H9 (cell line): ENCODE results near the gene KCNG3. TPM values are rescaled to one million over a fixed set of nuclear protein-coding genes. Genes with fewer than 3 reads are reported as not detected.

Experiments
- DNase-seq: peaks from one replicate; pipeline ENCODE4 v3.0.0-alpha.2; 2017
- H2AFZ ChIP-seq: one replicate; pipeline ENCODE4 v1.6.1; 2013; ENCODE audit warnings: mild to moderate bottlenecking, low read length, control low read depth, moderate library complexity
- H2AK5ac ChIP-seq: 2 replicates; pipeline ENCODE4 v1.6.1; 2013; ENCODE audit warnings: low read length, control low read depth, mixed read lengths; ENCODE audit not compliant: insufficient read length
- H2BK120ac ChIP-seq: one replicate; pipeline ENCODE4 v1.6.1; 2013; ENCODE audit warnings: low read depth, mild to moderate bottlenecking, low read length, control low read depth, inconsistent platforms; ENCODE audit not compliant: poor library complexity, severe bottlenecking
- H2BK12ac ChIP-seq: 2 replicates; pipeline ENCODE4 v1.6.1; 2013; ENCODE audit warnings: low read length, control low read depth, mixed read lengths, low read depth; ENCODE audit not compliant: insufficient read length
- H2BK15ac ChIP-seq: 2 replicates; pipeline ENCODE4 v1.6.1; 2013; ENCODE audit warnings: low read depth, low read length, control low read depth
- H2BK20ac ChIP-seq: one replicate; pipeline ENCODE4 v1.6.1; 2013; ENCODE audit warnings: low read depth, mild to moderate bottlenecking, low read length, control low read depth, inconsistent platforms; ENCODE audit not compliant: poor library complexity, severe bottlenecking
- H2BK5ac ChIP-seq: 2 replicates; pipeline ENCODE4 v1.6.1; 2013; ENCODE audit warnings: low read length, control low read depth, mixed read lengths; ENCODE audit not compliant: insufficient read length
- H3K14ac ChIP-seq: 2 replicates; pipeline ENCODE4 v1.6.1; 2013; ENCODE audit warnings: low read length, control low read depth; ENCODE audit not compliant: insufficient read depth
- H3K18ac ChIP-seq: 2 replicates; pipeline ENCODE4 v1.6.1; 2013; ENCODE audit warnings: low read depth, mild to moderate bottlenecking, mixed read lengths, low read length, control low read depth; ENCODE audit not compliant: insufficient read length
- H3K23ac ChIP-seq: 2 replicates; pipeline ENCODE4 v1.6.1; 2013; ENCODE audit warnings: low read length, control low read depth, mixed read lengths, low read depth; ENCODE audit not compliant: insufficient read length
- H3K23me2 ChIP-seq: 2 replicates; pipeline ENCODE4 v1.6.1; 2013; ENCODE audit warnings: low read depth, mild to moderate bottlenecking, mixed read lengths, low read length, control low read depth; ENCODE audit not compliant: insufficient read length, poor library complexity, severe bottlenecking
- H3K27ac ChIP-seq: 2 replicates; pipeline ENCODE4 v1.5.1; 2013; ENCODE audit warnings: low read length, control low read depth, mixed read lengths, low read depth; ENCODE audit not compliant: insufficient read length
- H3K27me3 ChIP-seq: 2 replicates; pipeline ENCODE4 v1.6.1; 2013; ENCODE audit warnings: low read length, control low read depth, inconsistent platforms; ENCODE audit not compliant: insufficient read depth
- H3K4ac ChIP-seq: 2 replicates; pipeline ENCODE4 v1.6.1; 2013; ENCODE audit warnings: low read depth, mild to moderate bottlenecking, control low read depth, inconsistent platforms, low read length, moderate library complexity
- H3K4me1 ChIP-seq: 2 replicates; pipeline ENCODE4 v1.6.1; 2013; ENCODE audit warnings: low read length, control low read depth, inconsistent platforms; ENCODE audit not compliant: insufficient read depth
- H3K4me2 ChIP-seq: 2 replicates; pipeline ENCODE4 v1.6.1; 2013; ENCODE audit warnings: low read length, control low read depth, mixed read lengths; ENCODE audit not compliant: insufficient read length, insufficient read depth
- H3K56ac ChIP-seq: 2 replicates; pipeline ENCODE4 v1.6.1; 2013; ENCODE audit warnings: low read depth, mild to moderate bottlenecking, mixed read lengths, low read length, control low read depth; ENCODE audit not compliant: insufficient read length
- H3K79me1 ChIP-seq: 2 replicates; pipeline ENCODE4 v1.6.1; 2013; ENCODE audit warnings: low read depth, mild to moderate bottlenecking, moderate library complexity, low read length, control low read depth, inconsistent platforms; ENCODE audit not compliant: insufficient read depth, poor library complexity, severe bottlenecking
- H3K79me2 ChIP-seq: 2 replicates; pipeline ENCODE4 v1.6.1; 2013; ENCODE audit warnings: low read length, control low read depth, inconsistent platforms; ENCODE audit not compliant: insufficient read depth
- H3K9ac ChIP-seq: 2 replicates; pipeline ENCODE4 v1.6.1; 2013; ENCODE audit warnings: low read length, control low read depth, mixed read lengths; ENCODE audit not compliant: insufficient read length; ENCODE audit errors: extremely low read depth
- H3K9me3 ChIP-seq: one replicate; pipeline ENCODE4 v1.6.1; 2013; ENCODE audit warnings: low read depth, low read length, inconsistent platforms; ENCODE audit not compliant: control insufficient read depth
- H3T11ph ChIP-seq: one replicate; pipeline ENCODE4 v1.6.1; 2013; ENCODE audit warnings: mild to moderate bottlenecking, low read length, control low read depth, inconsistent platforms
- H4K20me1 ChIP-seq: one replicate; pipeline ENCODE4 v1.6.1; 2013; ENCODE audit not compliant: control insufficient read depth, insufficient read length, insufficient read depth
- H4K5ac ChIP-seq: 2 replicates; pipeline ENCODE4 v1.6.1; 2013; ENCODE audit warnings: low read depth, mild to moderate bottlenecking, mixed read lengths, low read length, control low read depth; ENCODE audit not compliant: insufficient read length
- H4K8ac ChIP-seq: replicated peaks from 2 replicates; pipeline ENCODE4 v1.6.1; 2013; ENCODE audit warnings: low read length, control low read depth, mixed read lengths, low read depth; ENCODE audit not compliant: insufficient read length
- H4K91ac ChIP-seq: 2 replicates; pipeline ENCODE4 v1.6.1; 2013; ENCODE audit warnings: low read depth, mild to moderate bottlenecking, moderate library complexity, mixed read lengths, low read length, control low read depth; ENCODE audit not compliant: insufficient read length
- H3K27ac Mint-ChIP-seq, 3 experiments: 2 replicates in 2 of 3; 3 replicates in 1 of 3; pipeline ENCODE4 v1.8.0; 2020 to 2021; ENCODE audit warnings: mixed read lengths in 3 of 3, mild to moderate bottlenecking in 1 of 3, moderate library complexity in 1 of 3
- H3K27me3 Mint-ChIP-seq: 2 replicates; pipeline ENCODE4 v1.8.0; 2021; ENCODE audit warnings: low read depth, mild to moderate bottlenecking, moderate library complexity, mixed read lengths
- H3K36me3 Mint-ChIP-seq, 3 experiments: 2 replicates in 2 of 3; 3 replicates in 1 of 3; pipeline ENCODE4 v1.8.0; 2020 to 2021; ENCODE audit warnings: low read depth in 3 of 3, mixed read lengths in 3 of 3; ENCODE audit not compliant: insufficient read depth in 1 of 3
- H3K4me1 Mint-ChIP-seq, 2 experiments: 2 replicates each; pipeline ENCODE4 v1.8.0; 2020; ENCODE audit warnings: mixed read lengths in 2 of 2
- H3K4me3 Mint-ChIP-seq, 2 experiments: 2 replicates in 1 of 2; 3 replicates in 1 of 2; pipeline ENCODE4 v1.8.0; 2020 to 2021; ENCODE audit warnings: mild to moderate bottlenecking in 2 of 2, mixed read lengths in 2 of 2, moderate library complexity in 1 of 2
- H3K9me3 Mint-ChIP-seq, 2 experiments: 2 replicates in 1 of 2; 3 replicates in 1 of 2; pipeline ENCODE4 v1.8.0; 2020; ENCODE audit warnings: mild to moderate bottlenecking in 2 of 2, mixed read lengths in 2 of 2, moderate library complexity in 1 of 2
- WGBS: extraction: QIAGEN DNeasy Blood & Tissue Kit; methylation state at CpG from one replicate; pipeline ENCODE4 v1.1.7; 2013; ENCODE audit warnings: missing lambda C conversion rate, low lambda C conversion rate, mixed read lengths; ENCODE audit not compliant: insufficient read length; ENCODE audit errors: extremely low coverage; 5-methylcytosine and 5-hydroxymethylcytosine counted together
- total RNA-seq: library from RNA; stranded (reverse); gene quantifications from 2 replicates; pipeline ENCODE4 v1.2.1, GENCODE V29; 2021
- TF ChIP-seq, protein P1 (sequence below): fragments of 200-600 bp; sonication (generic); conservative IDR thresholded peaks from 3 replicates; pipeline ENCODE4 v1.8.0; 2021; ENCODE audit warnings: antibody characterized with exemption, mild to moderate bottlenecking

KCNG3 gene
- total RNA-seq, 1 experiment from 2014 or later, result 16.5 TPM

DNA sequence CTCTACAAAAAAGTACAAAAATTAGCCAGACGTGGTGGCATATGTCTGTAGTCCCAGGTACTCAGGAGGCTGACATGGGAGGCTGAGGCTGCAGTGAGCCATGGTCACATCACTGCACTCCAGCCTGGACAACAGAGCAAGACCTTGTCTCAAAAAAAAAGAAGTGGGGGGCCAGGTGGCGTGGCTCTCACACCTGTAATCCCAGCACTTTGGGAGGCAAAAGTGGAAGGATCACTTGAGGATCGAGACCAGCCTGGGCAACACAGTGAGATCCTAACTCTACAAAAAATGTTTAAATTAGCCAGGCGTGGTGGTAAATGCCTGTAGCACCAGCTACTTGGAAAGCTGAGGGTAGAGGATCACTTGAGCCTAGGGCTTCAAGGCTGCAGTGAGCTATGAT, 23.1 kb downstream of the KCNG3 start:
- no peak overlapping the region for H3K27ac ChIP-seq
- H3K36me3 Mint-ChIP-seq, result peaks cover 2 to 6% (median 3%) of the 10 kb centered on the region in 3 experiments; a peak in 5 of 7 replicates

More for the DNA sequence above, 23.1 kb downstream of the KCNG3 start:
- H3K9me3 Mint-ChIP-seq, result no peaks in the 10 kb centered on the region; a peak in 1 of 5 replicates
- Histone ChIP-seq H3K79me2 (peaks cover 1% of the 10 kb centered on the region; the same call in 1 of the 2 replicates), H2BK120ac (no peak overlapping the region), H3K9me3 (no peaks in the 10 kb centered on the region), H2AK5ac (no peak overlapping the region), H3K4me2 (no peak overlapping the region), H3K14ac (no peak overlapping the region), H2BK12ac (no peak overlapping the region), H4K8ac (no peak overlapping the region), H3K18ac (no peak overlapping the region), H2BK15ac (no peak overlapping the region), H3K9ac (no peak overlapping the region), H3K4ac (no peak overlapping the region), H3K23me2 (no peaks in the 10 kb centered on the region), H4K91ac (no peak overlapping the region), H4K5ac (no peak overlapping the region), H3K79me1 (no peaks in the 10 kb centered on the region), H3K23ac (no peak overlapping the region), H4K20me1 (no peaks in the 10 kb centered on the region), H2BK5ac (no peak overlapping the region), H3K4me1 (no peaks in the 10 kb centered on the region), H3T11ph (no peak overlapping the region), H2AFZ (no peak overlapping the region), H3K27me3 (no peaks in the 10 kb centered on the region), H2BK20ac (no peak overlapping the region), H3K56ac (no peak overlapping the region)
- H3K4me1 Mint-ChIP-seq, result 0 out of 4 replicates have a peak, but pooled peaks cover 0 to 2% of the 10 kb centered on the region in 2 experiments
- H3K27ac Mint-ChIP-seq, result no peak overlapping the region; a peak in 1 of 7 replicates
- H3K27me3 Mint-ChIP-seq, result no peaks in the 10 kb centered on the region
- DNase-seq, result no peak
- no CpG with 5 or more reads among the region's 4 CpGs for WGBS
- no peak overlapping the region for H3K4me3 Mint-ChIP-seq
- TF ChIP-seq, protein P1, sequence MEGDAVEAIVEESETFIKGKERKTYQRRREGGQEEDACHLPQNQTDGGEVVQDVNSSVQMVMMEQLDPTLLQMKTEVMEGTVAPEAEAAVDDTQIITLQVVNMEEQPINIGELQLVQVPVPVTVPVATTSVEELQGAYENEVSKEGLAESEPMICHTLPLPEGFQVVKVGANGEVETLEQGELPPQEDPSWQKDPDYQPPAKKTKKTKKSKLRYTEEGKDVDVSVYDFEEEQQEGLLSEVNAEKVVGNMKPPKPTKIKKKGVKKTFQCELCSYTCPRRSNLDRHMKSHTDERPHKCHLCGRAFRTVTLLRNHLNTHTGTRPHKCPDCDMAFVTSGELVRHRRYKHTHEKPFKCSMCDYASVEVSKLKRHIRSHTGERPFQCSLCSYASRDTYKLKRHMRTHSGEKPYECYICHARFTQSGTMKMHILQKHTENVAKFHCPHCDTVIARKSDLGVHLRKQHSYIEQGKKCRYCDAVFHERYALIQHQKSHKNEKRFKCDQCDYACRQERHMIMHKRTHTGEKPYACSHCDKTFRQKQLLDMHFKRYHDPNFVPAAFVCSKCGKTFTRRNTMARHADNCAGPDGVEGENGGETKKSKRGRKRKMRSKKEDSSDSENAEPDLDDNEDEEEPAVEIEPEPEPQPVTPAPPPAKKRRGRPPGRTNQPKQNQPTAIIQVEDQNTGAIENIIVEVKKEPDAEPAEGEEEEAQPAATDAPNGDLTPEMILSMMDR, result no peak
